Measurements from ENCODE around the gene MAP1B.

MAP1B gene

GRCh38 chr5:72134226-72134899, 27.1 kb downstream of the MAP1B start:
- DNase-seq: no peak

GRCh38 chr5:72137826-72138409, 30.6 kb downstream of the MAP1B start:
- DNase-seq: no peak

- DNase-seq: no peak
Observed at GRCh38 chr5:72138943-72139521, 31.8 kb downstream of the MAP1B start.

GRCh38 chr5:72140711-72141110, 33.4 kb downstream of the MAP1B start:
- DNase-seq: no peak

- DNase-seq: no peak
Observed at GRCh38 chr5:72141440-72142355, 34.4 kb downstream of the MAP1B start.

- no peak for DNase-seq
Observed at GRCh38 chr5:72144762-72145161, 37.5 kb downstream of the MAP1B start.

- no peak for DNase-seq
Observed at GRCh38 chr5:72145348-72145747, 38.1 kb downstream of the MAP1B start.

GRCh38 chr5:72146056-72146455, 38.8 kb downstream of the MAP1B start:
- no peak for DNase-seq

GRCh38 chr5:72147569-72147968, 40.3 kb downstream of the MAP1B start:
- no peak for DNase-seq

- DNase-seq: no peak
Observed at GRCh38 chr5:72149742-72150141, 42.5 kb downstream of the MAP1B start.

GRCh38 chr5:72151169-72151568, 43.9 kb downstream of the MAP1B start:
- DNase-seq: no peak

- DNase-seq: no peak
Observed at GRCh38 chr5:72151646-72152045, 44.4 kb downstream of the MAP1B start.

- no peak for DNase-seq
Observed at GRCh38 chr5:72152545-72152944, 45.3 kb downstream of the MAP1B start.

- no peak for DNase-seq
Observed at GRCh38 chr5:72153551-72153950, 46.3 kb downstream of the MAP1B start.

- peak; percentile 22 for DNase-seq
Observed at GRCh38 chr5:72154076-72154756, 46.9 kb downstream of the MAP1B start.

GRCh38 chr5:72156946-72157624, 49.8 kb downstream of the MAP1B start:
- DNase-seq: no peak

GRCh38 chr5:72157625-72157962, 50.3 kb downstream of the MAP1B start:
- no peak for DNase-seq

- DNase-seq: no peak
Observed at GRCh38 chr5:72159501-72159911, 52.2 kb downstream of the MAP1B start.

GRCh38 chr5:72160329-72160728, 53.1 kb downstream of the MAP1B start:
- no peak for DNase-seq

- no peak for DNase-seq
Observed at GRCh38 chr5:72160959-72161358, 53.7 kb downstream of the MAP1B start.

- DNase-seq: no peak
Observed at GRCh38 chr5:72161951-72162350, 54.7 kb downstream of the MAP1B start.

- no peak for DNase-seq
Observed at GRCh38 chr5:72163349-72163983, 56.2 kb downstream of the MAP1B start.

Data from NCI-H510A treated with DMSO at 0.1 percent for 48 hours (cell line).